GM21786 (cell line): ENCODE results near the gene NFATC2.
"Not testable (repeated sequence)": the region's sequence is repeated elsewhere in the genome, so short reads cannot be mapped to it uniquely, and the experiment has no call there.

Source experiments
- ATAC-seq: cut with Tn5 transposase; IDR thresholded peaks from one replicate; pipeline ENCODE4 v1.9.1; 2021; ENCODE audit not compliant: unreplicated experiment

NFATC2 gene

DNA sequence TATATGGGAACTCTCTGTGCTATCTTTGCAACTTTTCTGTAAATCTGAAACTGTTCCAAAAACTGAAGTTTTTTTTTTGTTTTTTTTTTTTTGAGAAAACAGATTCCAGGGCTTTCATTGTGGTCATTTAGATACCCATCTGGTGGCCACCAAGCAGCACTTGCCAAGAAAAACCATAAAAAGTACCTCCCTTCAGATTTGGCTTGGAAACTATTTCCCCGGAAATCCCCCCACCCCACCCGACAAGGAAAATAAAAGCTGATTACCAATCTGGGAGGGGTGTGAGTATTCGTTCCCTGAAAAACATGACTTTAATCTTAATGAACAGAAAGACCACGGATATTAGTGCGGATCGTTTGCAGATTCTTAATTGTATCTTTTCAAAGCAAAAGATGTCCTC is 1.9 kb downstream of the NFATC2 start:
- no peak for ATAC-seq

DNA sequence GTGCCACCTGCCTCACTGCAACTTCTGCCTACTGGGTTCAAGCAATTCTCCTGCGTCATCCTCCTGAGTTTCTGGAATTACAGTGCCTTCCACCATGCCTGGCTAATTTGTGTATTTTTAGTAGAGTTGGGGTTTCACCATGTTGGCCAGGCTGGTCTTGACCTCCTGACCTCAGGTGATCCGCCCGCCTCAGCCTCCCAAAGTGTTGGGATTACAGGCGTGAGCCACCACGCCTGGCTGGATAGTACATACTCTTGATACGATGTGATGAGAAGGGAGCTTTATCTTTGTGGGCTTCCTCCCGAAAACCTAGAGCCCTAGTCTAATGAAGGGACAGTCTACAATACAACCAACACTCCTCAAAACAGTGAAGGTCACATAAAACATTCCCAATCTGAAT is 2.4 kb downstream of the NFATC2 start:
- ATAC-seq, result not testable (repeated sequence)

DNA sequence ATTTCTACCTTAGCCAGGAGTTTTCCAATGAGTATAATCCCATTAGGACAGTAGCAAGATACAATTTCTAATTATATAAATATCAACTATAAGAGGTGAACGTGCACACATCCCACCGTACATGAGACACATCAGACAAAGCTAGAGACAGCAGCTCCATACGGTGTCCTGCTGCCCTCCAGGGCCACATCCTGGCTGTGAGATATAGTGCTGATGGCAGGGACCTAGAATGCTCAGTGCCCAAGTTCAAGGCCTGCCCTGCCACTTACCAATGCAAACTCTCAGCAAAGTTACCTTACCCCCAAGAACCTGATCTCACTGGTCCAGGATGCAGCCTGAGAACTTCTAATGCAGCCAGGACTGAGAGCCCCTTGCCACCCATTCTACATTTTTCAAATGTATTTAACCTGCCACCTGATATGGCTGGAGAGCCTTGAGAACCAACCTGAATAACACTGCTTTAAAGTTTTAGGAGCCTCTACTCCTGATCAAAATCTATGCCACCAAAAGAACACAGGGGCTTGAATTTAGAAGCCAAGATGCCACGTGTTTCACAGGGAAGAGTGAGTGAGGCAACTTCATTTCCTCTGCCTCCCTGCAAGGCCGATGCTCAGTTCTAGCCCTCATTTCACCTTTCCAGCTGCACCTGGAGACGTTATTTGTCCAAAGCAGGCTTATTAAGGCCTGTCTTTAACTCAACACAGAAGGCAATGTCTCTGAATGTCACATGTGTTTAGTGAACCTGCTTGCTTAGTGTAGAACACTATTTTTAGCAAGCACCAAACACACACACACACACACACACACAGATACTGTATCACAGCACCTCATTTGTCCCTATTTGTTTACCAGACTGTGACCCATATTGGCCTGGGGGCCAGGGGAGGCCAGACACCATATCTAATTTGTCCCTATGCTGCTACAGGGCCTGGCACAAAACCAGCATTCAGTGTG is 6.1 kb downstream of the NFATC2 start:
- no peak for ATAC-seq

DNA sequence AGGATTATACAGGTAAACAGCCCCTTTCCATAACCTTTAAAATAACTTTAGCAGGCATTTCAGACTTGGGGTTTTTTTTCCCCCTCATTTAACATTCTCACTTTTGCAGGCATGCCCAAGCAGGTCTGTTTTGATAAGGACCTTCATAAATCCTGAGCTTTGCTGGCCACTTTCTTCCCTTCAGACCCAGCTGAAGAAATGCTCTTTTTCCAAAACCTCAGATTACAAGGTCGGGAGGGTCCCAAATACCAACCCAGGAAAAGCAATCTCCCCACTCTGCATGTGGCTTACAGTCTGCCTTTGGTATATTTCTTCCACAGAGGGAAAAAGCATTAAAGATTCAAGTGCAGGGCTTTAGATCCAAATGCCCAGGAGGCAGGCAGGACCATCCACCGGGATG is 6.8 kb downstream of the NFATC2 start:
- ATAC-seq, result no peak

DNA sequence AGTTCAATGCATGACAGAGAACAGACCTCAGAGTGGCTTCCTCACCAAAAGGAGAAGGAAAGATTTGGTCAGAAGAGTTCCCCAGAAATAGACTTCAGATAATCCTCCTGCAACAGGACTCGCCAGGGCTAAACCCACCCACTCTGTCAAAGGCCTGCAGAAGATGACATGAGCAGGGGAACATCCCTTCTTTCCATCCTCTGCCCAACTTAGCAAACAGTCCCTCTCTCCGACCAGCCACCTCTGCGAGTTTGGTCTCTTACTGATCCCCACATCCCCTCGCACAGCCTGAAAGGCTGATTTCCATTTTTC is 7.5 kb downstream of the NFATC2 start:
- ATAC-seq, result no peak

DNA sequence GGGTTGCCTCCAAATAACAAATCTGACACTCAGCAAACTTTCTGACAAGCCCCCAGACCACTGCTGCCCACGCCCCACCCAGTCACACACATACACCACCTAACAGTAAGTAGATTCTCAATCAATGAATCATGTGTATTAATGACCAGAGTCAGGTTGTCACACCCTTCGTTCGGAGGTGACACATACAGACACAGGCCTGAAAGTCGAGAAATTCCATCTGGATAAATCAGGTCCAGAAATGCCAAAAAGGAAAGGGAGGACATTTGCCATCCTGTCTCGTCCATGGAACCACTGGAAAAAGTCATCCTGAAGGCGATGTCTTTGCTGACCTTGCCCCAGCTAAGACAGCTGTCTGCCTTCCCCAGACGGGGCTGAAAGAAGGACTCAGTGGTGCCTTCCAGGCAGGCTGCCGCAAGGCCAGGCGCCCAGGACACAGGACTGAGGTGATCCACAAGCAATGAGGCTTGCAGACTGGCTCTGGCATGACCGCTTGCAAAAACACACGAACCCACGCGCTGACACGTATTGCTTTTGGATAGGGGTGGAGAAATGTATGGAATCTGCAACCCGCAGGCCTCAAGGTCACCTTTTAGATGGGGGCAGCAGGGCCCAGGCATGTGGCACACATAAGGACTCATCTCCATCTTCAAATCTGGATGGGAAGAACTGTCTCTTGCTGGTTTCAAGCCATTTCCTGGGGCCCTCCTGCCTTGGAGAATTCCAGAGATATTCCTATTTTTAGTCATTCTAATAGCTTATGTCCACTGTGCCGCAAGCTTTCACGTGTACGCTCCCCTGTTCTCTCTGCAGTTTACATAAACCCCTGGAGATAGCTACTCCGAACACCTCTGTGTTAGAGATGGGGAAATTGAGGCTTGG is 9.0 kb downstream of the NFATC2 start:
- ATAC-seq, result no peak

DNA sequence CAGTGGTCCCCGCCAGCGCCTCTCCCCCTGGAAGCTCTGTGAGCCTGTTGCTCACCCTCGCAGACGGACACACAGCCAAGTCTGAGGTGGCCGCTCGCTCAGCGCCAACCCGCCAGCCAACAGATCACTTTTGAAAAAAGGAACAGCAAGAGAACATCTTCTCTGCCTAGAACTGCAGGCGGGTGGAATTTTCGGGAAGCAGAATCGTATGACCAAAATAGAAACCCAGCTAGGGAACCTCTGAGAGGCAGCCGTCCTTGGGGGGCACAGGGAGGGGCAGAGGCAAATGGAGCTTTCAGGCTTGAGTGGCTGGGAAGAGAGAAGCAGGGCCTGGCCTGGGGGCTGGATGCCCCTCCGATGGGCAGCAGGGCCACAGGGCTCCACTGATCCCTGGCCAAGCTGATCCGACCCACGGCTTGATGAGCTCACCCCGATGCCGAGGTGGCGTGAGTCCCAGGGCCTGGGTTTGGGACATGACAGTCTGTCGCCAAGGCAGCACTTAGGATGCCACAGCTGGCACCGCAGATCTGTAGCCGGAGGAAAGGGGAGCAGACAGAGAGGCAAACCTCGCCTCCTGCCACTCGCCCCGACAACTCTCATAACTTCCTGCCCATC is 9.8 kb downstream of the NFATC2 start:
- no peak for ATAC-seq

DNA sequence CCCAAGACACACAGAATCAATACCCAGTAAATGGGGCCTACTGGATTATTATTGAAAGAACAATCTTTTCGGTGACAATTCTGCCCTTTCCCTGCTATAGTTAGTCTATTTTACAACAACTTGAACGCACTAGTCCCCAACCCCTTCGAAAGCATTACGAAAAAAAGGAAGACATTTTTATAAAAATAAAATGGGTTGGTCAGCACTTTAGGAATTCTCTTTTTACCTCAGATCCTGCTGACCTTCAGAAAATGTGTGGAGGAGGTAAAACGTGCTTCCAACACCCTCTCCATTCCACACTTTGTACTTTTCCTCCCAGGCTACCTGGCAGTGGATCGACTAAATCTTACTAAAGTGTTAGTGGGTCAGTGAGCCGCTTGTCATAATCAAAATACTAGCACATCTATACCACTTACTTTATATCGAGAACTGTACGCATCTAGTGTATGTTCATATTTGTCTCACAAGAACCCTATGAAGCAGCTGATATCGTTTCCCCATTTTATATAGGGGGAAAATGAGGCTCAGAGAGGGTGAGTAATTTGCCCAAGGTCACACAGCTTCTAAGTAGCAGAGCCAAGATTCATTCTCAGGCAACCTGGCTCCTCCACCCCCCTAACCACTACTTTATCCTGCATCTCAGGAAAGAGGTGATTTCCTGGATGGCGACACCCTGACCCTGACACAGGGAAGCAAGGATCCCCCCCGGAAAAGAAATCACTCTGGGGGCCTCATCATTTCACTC is 10.6 kb downstream of the NFATC2 start:
- ATAC-seq, result no peak

DNA sequence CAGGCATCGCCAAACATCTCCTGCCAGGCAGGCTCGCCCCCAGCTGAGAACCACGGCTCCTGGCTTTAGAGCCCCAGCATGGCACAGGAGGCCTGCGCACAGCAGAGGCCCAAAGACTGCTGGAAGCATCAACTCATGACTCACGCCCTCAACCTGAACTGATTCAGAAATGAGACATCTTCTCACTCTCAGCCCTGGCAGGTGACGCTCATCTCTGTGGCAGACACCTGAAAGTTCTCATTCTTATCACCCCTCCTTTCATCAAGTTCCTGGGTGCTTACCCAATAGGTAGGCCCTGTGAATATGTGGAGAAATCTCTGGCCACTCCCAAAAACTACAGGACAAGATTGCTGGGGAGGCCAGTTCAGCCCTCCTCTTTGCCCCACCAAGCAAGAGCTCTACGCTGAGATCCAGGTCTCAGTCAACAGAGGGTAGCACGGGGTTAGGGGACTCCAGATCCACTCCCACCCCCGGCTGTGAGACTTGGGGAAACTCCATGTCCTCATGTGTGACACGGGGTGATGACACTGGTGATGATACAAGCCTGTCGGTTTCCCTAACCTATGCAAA is 11.3 kb downstream of the NFATC2 start:
- peak; percentile 62 for ATAC-seq

DNA sequence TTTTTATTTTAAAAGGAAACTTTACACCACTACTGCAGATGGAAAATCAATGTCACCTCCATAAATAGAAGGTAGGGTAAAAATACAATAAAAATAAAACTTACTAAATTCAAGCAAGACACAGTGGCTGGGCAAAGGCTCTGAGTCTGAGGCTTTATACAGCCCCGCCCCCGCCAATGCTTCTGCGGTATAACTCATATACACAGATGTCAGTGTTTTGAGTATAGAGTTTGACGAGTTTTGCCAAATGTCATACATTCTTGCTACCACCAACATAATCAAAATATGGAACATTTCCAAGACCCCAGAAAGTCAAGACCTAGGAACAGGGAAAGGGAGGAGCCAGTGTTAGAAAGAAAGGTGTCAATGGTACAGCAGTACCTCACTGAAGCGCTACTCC is 12.8 kb downstream of the NFATC2 start:
- ATAC-seq, result no peak

DNA sequence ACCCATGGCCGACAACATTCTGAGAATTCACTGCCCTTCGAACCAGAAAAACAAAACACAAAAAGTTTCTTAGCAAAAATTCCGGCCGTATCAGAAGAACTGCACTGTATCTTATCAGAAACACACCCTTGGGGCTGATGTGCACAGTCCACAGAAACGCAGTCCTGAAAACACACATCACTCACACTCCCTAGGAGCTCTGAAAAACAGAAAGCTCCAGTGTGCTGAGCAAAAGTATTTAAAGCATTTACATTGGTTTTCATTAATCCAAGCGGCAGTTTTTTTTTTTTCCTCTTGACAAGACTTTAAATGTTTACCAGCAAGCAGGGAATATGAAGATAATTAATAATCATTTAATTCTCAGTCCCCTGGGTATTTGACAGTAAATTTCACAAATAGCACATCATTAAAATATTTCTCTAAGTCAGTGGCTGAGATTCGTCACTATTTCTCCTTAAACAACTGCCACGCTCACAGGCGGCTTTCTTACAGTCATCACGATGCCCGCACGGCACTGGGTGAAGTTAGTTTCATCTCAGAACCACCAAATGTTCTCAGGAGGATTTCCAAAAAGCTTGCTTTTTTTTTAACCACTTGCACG is 13.3 kb downstream of the NFATC2 start:
- peak; percentile 23 for ATAC-seq

DNA sequence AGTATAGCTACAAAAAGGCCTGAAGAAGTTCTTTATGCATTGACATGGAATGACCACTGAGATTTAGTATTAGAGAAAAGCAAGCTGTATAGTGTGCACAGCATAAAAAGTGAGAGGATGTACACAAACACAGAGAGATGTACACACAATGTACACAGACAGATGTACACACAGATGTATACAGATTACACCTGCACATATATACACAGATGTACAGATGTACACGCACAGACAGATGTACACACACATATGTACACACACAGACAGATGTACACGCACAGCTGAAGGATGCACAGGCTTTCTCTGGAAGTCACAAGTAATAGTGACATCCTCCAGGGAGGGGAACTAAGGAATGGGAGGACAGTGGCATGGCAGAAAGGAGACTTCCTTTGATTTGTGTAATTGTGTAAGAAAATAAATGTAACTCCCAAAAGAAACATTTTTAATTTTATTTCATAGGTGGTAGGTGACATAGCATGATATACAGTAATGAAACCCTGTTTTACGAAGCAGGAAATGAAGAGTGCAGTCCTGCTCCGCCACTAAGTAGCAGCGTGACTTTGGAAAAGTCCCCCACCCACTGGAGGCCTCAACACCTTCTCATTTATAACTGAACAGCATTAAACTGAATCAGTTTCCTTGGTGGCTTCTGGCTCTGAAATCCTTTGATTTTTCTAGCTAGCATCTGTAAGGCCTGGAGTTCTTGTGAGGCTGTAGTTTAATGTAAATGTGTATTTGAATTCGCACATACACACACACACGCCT is 14.1 kb downstream of the NFATC2 start:
- no peak for ATAC-seq

DNA sequence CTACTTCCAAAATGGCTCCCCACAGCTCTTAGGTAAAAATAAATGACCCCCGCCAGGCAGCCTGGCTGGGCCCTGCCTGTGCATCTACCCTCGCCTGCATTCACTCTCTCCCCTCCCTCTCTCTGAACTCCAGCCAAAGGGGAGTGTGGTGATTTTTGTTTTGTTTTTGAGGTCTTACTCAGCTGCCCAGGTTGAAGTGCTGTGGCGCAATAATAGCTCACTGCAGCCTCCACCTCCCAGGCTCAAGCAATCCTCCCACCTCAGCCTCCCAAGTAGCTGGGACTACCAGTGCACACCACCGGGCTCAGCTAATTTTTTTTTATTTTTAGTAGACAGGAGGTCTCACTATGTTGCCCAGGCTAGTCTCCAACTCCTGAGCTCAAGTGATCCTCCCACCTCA is 15.8 kb downstream of the NFATC2 start:
- ATAC-seq, result no peak

DNA sequence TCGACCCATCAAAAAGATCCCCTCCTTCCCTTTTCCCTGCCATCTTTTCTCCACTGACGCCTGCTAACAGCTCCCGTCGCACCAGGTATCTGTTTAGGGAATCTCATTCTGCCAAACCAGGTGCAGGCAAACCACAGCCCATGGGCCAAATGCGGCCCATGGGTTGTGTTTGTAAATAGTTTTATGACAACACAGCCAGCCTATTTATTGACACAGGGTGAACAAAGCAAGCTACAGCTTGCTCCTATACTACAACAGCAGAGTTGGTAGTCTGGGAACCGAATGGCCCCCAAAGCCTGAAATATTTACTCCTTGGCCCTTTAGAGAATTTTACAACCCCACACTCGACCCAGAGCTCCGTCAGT is 16.4 kb downstream of the NFATC2 start:
- no peak for ATAC-seq

DNA sequence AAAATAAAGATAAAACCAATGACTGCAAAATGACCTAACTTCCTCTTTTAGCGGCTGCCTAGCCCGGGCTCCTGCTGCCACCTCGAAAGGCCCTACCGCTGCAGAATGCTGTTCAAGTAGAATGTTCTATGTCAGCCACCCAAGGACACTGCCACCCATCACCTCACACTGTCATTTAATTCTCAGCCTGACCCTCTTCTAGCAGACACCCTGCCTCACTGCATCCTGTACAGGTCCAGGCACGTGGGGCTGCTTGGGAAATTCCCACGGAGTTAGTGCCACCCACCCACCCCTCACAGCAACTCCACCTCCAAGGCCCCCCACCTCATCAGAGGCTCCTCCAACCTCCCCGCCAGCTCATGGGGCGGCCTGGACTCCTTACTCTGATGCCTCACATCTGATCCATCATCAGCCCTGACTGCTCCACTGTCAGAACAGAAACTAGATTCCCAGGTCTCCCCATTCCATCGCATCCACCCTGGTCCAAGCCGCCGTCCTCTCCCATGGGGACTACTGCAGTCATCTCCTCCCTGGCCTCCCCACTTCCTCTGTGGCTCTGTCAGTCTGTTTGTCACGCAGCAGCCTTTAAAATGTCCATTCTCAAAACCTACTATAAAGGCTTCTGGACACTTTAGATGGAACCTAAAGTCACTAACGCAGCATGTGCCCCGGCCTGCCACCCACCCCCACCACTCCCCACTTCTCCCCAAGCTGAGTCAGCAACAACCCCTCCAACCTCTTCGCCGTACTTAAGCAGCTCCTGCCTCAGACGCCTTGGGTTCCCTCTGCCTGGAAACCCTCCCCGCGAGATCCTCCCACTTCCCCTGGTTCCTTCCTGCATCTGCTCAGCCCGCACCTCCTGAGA is 17.0 kb downstream of the NFATC2 start:
- no peak for ATAC-seq

DNA sequence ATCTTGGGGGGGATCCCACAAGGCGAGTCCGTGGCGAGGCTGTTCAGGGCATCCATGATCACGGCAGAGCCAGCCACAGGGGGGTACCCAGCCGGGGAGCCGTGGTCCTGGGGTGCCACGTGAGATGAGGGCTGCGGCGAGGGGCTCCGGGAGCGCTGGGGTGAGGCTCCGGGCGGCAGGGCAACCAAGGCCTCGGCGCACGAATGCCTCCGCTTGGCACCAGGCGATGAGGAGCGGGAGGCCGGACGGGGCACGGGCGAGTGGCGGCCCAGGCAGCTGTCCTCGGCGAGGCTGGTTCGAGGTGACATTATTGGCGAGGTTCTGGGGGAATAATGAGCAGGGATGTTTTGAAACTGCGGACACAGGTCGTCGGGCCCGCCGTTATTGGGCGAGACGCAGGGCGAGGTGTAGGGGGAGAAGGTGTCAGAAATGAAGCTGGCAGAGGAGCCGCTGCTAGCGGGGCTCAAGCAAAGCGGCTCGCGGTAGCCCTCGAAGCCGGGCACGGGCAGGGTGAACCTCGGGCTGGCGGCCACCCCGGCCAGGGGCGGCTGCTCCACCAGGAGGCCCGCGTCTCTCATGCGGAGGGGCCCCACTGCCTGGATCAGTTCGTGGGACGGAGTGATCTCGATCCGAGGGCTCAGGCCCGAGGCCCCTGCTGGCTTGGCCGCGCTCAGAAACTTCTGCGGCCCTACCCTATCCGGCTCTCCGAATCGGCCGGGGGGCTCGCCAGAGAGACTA is 19.1 kb downstream of the NFATC2 start:
- no peak for ATAC-seq

DNA sequence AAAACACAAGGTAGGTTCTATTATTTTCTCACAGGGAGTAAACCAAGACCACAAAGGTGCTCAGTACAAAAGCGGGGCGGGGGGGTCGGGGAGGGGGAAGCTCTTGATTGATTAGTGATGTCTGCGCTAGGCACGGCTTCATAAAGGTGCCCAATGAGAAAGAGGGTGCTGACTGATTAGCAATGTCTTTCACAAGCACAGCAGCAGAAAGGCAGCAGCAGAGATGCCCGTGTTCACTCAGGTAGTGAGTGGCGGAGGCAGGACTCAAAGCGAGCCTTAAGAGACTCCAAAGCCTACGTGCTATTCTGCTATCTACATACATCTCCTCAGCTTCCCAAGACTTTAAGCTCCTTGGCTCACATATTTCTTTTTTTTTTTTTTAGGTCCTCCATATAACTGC is 20.3 kb downstream of the NFATC2 start:
- ATAC-seq, result no peak

DNA sequence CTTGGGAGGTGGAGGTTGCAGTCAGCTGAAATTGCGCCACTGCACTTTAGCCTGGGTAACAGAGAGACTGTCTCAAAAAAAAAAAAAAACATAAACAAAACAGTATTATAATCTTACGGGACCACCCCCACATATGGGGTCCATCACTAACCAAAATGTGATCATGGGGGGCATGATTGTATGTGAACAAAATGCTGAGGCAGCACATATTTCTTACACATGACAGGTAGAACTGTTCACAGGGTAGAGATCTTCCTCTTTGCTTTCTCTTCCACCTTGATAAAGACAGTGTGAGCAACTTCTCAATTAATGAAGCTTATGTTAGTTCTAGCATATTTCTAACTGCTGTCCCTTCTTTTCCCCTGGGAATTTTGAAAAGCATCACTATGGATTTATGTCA is 24.7 kb downstream of the NFATC2 start:
- no peak for ATAC-seq
